GM18502 (cell line): ENCODE results near the gene CLIP4.
A peak's percentile ranks its signal among the peaks of the same experiment; 100 is the strongest.

Experiments
- ATAC-seq: cut with Tn5 transposase; IDR thresholded peaks from one replicate; pipeline ENCODE4 v1.9.1; 2021; ENCODE audit warnings: mild to moderate bottlenecking; ENCODE audit not compliant: unreplicated experiment, poor library complexity

Gene CLIP4

DNA sequence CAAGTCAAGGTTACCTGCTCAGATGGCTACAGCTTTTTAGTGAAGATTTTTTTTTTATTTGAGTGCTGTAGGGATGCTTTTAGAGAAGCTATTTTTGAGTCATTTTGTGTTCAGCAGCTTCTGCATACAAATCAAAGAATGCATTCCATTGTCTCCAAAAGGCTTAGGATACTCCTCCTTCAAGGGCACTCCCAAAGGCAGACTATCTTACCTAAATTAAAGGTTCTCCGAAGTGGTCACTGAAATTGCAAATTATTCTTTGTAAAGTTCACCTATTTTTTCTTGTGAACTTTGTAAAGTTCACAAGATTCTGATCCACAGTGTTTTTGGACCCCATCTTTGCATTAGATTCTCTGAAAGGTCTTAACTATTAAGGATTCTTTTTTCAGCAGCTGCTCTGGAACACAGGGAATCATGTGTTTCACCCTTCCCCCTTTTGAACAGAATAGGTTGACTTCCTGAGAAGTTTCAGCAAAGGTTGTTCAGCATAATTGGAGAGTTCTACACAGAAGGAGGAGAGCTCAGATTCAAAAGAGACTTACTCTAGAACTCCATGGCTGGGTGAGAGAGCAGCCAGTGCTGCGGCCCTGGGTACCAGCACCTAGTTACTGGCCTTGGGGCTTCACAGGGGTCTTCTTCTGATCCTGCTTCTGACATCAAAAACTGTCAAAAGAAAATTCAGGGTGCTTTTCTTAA is 14.5 kb downstream of the CLIP4 start:
- ATAC-seq = no peak

DNA sequence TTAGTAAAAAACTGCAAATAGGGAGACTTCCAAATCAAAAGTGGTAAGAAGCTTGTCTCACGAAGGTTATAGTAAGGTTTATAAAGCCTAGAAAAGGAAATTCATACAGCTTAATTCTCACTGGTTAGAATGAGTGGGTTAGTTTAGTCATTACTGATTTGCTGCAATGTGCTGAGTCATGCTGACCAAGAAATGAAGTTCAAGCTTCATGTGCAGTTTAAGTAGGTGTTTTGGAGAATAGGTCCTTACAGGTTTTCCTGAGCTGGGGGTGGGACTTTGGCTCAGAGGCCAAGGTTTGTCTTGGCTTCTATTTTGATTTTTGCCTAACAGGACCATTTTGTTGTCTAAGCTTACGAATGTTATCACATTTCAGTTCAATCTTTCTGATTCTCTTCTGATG is 15.1 kb downstream of the CLIP4 start:
- peak; percentile 80 for ATAC-seq

DNA sequence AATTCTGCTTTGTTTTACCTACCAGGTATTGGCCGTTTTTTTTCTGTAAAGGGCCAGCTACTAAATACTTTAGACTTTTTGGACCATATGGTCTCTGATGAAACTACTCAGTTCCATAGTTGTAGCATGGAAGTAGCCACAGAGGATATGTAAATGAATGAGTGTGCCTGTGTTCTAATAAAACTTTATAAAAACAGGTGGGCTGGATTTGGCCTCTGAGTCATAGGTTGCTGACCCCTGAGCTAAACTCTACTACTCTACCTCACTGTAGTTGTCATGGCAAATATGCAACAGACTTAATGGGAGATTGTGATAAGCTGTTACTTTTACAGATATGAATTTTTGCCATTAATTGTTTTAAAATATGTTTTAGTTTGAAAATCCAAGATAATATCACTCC is 19.7 kb downstream of the CLIP4 start:
- ATAC-seq = no peak

DNA sequence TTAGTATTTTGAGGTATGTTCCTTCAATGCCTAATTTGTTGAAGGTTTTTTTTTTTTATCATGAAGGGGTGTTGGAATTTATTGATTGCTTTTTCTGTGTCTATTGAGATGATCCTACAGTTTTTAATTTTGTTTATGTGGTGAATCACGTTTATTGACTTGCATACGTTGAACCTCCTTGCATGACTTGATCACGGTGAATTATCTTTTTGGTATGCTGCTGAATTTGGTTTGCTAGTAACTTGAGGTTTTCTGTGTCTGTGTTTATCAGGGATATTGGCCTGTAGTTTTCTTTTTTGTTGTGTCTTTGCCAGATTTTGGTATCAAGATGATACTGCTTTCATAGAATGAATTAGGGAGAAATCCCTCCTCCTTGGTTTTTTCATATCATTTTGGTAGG is 23.9 kb downstream of the CLIP4 start:
- no peak for ATAC-seq

DNA sequence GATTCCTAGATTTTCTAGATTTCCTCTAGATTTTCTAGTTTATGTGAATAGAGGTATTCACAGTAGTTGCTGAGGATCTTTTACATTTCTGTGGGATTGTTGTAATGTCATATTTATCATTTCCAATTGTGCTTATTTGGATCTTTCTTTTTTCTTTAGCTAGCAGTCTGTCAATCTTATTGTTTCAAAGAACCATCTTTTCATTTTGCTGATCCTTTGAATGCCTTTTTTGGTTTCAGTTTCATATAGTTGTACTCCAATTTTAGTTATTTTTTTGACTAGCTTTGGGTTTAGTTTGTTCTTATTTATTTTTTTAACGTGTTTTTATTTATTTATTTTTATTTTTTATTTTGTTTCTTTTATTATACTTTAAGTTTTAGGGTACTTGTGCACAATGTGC is 24.5 kb downstream of the CLIP4 start:
- no peak for ATAC-seq

DNA sequence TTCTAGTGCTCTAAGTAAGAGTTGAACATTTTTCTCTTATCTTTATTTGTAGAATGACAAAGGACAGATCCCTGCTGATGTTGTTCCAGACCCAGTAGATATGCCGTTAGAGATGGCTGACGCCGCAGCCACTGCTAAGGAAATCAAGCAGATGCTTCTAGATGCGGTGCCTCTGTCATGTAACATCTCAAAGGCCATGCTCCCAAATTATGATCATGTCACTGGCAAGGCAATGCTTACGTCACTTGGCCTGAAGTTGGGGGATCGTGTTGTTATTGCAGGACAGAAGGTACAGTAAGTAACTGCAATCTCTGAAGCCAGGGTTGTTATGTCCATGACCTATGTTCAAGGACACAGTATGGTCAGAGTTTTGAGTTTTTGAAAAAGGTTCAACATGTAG is 28.4 kb downstream of the CLIP4 start:
- ATAC-seq = no peak

DNA sequence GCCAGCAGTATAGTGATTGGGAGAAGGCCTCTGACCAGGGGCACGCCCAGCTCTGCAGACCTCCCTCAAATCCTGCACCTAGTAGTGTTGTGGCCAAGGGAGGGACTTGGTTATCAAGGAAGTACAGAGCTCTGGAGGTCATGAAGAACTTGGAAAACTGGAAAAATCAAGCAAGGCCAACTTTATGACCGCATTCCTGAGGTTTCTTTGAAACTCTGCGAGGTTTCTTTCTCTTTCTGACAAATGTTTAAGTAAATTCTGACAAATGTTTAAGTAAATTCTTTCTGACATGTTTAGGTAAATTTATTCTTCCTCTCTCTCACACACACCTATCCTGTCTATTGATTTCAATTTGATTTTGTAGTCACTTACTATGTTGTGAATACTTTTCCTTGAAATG is 31.0 kb downstream of the CLIP4 start:
- ATAC-seq = no peak

DNA sequence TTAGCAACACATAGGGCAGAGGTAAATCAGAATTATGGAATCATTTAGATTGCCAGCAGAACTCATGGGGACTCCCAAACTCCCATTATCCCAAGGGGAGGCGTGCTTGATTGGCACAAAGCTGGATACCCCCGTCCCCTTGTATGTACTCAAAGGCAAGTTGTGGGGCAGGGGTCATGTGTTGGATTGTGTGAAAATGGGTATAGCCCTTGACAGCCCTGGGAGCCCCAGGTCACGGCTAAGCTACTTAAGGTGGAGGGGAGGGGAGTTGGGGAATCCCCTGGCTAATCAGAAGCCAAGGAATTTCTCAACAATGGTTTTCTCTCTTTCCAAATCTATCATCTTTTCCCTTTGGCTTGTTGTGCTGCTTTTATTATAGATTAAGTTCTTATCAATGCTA is 32.7 kb downstream of the CLIP4 start:
- ATAC-seq = no peak

DNA sequence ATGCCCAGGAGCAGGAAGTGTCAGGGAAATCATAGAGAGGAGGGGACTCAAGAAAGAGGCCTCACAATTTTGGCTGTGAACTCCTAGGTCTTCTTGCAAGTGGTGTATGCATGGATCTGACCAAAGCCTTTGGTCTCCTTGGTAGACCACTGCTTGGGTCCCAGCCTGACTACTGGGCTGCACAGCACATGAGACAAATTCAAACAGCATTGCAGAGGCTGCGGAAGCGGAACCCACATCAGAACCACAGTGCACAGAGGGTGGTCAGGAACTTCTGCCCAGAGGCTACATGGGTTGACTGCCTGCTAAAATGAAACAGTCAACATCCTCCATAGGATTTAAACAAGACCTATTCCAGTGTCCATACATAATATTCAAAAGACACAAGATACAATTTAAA is 39.4 kb downstream of the CLIP4 start:
- ATAC-seq = no peak

DNA sequence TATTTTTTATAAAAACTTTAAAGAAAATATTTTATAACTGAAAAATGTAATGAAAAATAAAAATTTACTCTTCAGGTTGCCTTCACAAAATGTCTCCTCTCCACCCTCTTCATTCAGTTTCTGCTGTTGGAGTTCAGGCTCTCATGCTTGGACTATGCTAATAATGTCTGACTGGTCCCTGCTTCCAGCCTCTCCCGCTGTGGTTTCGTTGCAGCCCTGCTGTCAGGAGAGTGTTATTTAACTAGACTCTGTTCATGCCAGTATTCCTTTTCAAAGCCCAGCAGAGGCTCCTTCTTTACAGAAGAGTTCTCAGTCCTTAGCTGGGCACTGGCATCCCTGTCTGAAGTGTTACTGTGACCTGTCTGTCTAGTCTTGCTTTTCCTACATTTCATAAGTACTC is 40.4 kb downstream of the CLIP4 start:
- ATAC-seq = no peak

DNA sequence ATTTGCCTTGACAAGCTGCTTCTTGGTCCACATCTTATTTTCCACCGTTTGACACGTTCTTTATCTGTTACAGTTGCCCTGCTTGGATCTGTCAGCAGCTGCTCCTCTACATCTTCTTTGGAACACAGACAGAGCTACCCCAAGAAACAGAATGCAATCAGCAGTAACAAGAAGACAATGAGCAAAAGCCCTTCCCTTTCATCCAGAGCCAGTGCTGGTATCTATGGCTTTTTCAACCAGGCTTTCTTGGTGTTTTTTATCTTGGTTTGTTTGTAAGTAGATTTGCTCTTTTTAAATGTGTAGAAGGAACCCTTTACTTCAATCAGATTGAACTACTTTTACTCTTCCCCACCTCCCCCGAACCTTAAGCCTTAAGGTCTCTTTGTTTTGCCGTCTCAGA is 41.9 kb downstream of the CLIP4 start:
- ATAC-seq = no peak

DNA sequence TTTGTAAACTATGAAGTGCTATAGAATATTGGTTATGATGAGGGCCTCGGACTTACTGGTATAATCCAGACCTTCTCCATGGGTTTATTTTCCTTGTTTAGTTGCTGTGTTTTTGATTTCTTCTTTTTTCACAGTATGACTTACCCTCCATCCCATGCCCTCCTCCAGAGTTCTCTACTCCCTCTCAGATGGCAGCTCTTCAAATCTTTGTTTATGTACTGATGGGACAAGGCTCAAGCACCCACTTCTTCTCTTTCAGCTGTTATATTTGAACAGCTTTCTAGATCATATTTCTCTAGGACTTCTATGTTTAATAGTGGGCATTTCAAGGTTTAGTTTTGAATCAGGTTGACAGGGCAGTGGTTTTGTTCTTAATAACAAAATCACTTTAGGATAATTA is 43.9 kb downstream of the CLIP4 start:
- no peak for ATAC-seq

DNA sequence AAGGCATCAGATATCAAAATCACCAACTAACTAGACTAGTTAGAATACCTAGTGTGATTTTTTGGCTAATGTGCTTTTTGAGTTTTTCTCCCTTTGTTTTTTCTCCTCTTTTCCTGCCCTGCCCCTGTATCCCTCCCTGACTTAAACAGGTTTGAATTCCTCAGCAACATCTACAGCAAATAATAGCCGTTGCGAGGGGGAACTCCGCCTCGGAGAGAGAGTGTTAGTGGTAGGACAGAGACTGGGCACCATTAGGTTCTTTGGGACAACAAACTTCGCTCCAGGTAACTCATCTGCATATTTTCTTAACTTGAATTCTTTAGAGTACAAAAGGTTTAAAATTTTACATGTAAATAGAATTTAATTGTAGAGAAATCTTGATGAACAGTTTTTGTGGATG is 45.0 kb downstream of the CLIP4 start:
- ATAC-seq = no peak

DNA sequence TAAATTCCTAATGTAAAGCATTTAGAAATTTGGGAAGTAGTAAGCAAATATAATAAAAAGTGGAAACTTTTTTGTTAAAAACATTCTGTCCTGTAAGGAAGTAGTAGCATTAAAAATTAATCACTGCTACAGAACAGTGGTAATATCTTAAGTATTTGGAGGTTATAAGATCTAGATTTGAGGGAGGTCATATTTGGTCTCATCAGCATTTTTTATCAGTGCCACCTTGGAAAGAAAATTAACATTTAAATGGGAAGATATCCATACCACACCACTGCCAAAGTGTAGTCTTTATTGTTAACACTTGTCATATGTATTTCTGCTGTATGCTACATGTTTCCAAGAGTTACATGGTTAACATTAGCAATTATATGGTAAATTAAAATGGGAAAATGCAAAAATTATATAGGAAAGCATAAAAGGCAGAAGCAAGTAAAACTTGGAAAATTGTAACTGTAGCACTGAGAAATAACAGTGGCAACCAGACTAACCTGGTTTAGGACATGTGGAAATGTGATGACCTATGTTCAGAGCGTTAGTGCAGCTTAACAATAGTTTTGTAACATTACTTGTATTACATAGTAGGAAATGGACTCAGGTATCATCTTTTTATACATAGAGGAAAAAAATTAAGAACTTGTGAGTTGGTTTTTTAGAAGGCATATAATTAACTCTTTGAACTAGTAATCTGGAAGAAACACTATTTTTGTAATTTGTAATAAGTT is 47.2 kb downstream of the CLIP4 start:
- ATAC-seq = no peak

DNA sequence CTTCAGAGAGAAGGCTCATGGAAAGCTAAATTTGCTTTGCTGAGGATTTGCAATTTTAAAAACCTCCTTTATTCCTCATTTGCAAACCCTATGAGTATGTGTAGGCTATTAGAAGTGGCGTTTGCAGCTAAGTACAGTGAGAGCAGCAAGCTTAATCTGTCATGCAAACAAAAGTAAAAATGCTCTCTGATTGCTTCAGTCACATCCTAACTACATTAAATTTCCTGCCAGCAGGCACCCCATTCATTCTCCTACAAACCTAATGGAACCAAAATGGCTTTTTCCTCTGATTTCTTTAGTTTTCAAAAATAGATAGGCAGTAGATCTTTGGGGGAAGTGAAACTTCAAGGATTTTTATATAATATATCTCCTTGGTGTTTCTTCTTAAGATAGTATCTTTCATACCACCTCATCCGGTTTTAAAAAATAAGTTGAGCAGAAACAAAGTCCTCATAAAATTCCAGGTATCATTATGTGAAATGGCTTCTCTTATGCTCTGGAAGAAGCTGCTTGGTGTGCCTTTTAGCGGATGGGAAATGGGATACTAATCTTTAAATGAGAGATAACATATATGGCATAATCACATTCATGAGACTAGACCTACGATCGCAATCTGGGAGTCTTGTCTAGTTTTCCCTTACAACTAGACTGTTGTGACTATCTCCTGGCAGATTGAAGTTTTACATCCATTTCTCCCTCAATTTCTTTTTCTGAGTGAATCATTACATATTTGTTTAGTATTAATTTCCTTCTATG is 49.1 kb downstream of the CLIP4 start:
- no peak for ATAC-seq

DNA sequence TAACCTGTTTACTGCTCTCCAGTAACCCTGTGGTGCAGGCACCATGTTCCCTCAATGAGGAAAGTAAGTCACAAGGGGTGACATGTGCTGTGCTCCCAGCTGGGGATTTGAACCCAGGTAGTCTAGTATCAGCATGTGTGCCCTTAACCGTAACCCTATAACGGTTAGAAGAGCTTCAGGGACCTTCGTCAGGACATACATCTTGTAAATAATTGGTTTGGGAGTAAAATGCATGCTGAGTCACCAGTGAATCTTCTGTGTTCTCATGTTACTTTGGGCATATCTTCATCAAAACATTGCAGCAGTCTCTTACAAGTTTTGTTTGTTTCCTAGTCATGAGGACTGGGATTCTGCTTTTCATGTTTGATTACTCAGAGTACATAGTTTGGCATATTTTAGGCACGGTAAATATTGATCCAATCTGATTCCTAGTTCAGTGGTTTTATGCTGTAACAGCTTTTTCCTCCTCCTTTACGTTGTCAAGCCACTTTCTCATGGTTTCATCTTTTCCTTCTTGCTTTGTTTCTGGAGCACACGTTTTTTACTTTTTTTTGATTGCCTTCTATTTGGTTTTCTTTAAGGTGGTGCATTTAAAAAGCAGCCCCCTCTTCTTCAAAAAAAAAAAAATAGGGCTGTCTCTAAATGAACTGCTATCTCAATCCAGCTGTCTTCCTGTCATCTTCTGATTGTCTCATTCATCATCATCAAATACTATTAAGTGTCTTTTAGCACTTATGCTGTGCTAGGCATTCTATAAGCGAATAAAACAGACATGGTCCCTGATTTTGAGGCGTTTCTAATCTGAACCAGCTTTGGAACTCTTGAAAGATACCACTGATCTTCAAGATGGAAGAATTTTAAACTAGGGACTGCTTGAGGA is 50.4 kb downstream of the CLIP4 start:
- ATAC-seq = no peak

DNA sequence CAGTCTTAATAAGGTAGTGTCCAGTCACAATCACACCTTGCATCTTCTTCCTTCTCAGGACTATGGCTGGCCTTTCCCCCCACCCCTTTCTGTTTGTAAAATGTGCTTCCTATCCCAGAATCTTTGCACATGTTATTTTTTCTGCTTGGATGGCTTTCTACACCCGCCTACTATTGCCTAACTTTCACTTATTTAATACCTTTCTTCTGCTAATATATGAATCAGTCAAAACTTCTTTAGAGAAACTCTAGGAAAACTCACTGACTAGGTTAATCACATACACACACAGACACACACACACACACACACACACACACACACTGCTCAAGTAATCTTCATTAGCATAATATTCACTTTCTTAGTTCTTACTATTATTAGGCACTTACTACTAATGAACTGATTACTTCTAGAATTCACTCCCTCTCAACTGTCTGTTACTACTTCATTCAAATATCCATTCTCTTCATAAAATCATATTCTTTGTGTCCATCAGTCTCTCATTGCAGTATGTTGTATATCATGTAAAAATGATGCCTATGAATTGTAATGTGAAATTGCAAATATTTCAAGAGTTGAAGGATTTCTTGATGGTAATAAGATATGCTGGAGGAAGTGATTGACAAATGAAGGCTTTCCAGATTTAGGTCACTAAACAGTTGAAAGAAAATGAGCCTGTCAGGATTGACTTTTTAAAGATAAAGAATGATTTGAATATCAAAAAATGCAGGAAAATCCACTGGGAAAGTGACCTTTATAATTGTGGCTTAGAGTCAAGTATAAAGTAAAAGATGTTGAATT is 51.2 kb downstream of the CLIP4 start:
- ATAC-seq = no peak

DNA sequence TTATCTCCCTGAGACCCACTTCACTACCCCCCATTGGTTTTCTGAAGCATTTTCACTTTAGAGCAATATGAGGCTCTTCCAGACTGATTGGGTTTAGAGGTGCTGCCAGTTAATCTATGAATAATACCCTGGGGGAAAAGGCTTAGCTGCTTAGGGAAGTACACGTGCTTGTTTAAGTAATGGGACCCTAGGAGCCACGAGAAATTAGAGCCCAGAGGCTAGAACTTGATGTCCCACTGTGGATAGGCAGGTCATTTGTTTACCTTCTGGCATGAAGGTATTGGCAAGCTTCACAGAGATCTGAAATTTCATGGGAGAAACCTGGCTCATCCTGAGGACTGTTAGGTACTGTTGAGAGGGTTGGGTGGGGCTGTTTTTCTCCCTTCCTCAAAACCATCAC is 59.7 kb downstream of the CLIP4 start:
- no peak for ATAC-seq

DNA sequence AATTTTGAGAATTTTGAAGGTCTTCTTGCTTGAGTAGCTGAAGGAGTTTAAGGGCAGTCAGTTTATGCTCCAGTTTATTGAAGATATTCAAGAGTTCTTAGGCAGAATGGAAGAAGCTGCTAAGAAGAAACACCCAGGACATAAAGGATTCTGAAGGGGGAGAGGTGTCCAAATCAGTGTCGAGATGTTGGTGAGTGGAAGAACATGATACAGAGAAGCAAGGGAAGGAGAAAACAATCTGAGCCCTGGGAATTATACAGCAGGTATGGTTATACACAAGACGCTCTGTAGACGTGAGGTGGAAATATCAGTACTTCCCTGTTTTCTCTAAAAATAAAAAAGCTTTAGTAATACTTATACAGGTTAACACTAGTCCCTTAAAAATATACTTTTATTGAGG is 60.1 kb downstream of the CLIP4 start:
- no peak for ATAC-seq

DNA sequence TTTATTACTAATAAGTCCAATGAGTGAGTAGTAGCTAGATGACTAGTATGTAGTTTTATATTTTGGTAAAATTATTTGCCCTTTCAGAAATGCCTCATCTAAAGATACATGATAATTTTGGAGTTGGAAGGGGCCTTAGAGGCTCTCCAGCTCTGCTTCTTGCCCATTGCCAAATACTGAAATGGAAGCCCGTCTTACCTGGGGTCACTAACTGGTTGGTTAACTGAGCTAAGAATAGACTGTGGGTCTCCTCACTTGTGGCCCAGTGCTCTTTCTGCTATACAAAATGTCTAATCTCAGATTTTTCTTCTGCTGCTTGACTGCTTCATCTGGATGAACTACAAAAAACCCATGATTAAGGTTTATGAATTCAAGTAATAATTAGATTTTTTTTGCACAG is 67.1 kb downstream of the CLIP4 start:
- no peak for ATAC-seq
